GM20000 (cell line): ENCODE measurements around the gene POU5F1.
"Not testable (repeated sequence)": the region's sequence is repeated elsewhere in the genome, so short reads cannot be mapped to it uniquely, and the experiment has no call there.

Experiments
- DNase-seq: peaks from one replicate; pipeline ENCODE4 v3.0.0; 2012; ENCODE audit warnings: low spot score
- CTCF ChIP-seq: IDR thresholded peaks from 2 replicates; pipeline ENCODE4 v1.5.1; 2012; ENCODE audit warnings: mild to moderate bottlenecking, control low read depth; ENCODE audit errors: extremely low read depth, missing control alignments

POU5F1 gene

GRCh38 chr6:31194061-31194834 lies 23.8 kb upstream of the POU5F1 start:
- TF ChIP-seq CTCF = no peak
- DNase-seq = no peak

- no peak for DNase-seq
- no peak for TF ChIP-seq CTCF
Observed at GRCh38 chr6:31193206-31193605, 22.7 kb upstream of the POU5F1 start.

- peak; percentile 50 for TF ChIP-seq CTCF
- DNase-seq = peak; percentile 69
Observed at GRCh38 chr6:31192431-31193105, 22.1 kb upstream of the POU5F1 start.

- TF ChIP-seq CTCF = no peak
- DNase-seq = no peak
Observed at GRCh38 chr6:31190488-31190887, 20.0 kb upstream of the POU5F1 start.

GRCh38 chr6:31189223-31189622 lies 18.7 kb upstream of the POU5F1 start:
- DNase-seq = not testable (repeated sequence)

GRCh38 chr6:31187780-31188194 lies 17.3 kb upstream of the POU5F1 start:
- no peak for DNase-seq
- no peak for TF ChIP-seq CTCF

GRCh38 chr6:31186052-31186734 lies 15.7 kb upstream of the POU5F1 start:
- no peak for DNase-seq
- TF ChIP-seq CTCF = no peak

- DNase-seq = not testable (repeated sequence)
Observed at GRCh38 chr6:31185695-31186051, 15.2 kb upstream of the POU5F1 start.

- not testable (repeated sequence) for DNase-seq
Observed at GRCh38 chr6:31183859-31184258, 13.4 kb upstream of the POU5F1 start.

GRCh38 chr6:31183287-31183686 lies 12.8 kb upstream of the POU5F1 start:
- not testable (repeated sequence) for DNase-seq
